Stimulated activated CD4-positive, alpha-beta T cell treated with anti-CD3 and anti-CD28 coated beads, Interleukin-2, amount 100 ng/mL, for 48 hours (primary cell): ENCODE results near the gene ABCC4.

ENCODE experiments used
- DNase-seq, 2 donors: peaks; one replicate each; pipeline ENCODE4 v3.0.0-alpha.2; 2020

Gene ABCC4

DNA sequence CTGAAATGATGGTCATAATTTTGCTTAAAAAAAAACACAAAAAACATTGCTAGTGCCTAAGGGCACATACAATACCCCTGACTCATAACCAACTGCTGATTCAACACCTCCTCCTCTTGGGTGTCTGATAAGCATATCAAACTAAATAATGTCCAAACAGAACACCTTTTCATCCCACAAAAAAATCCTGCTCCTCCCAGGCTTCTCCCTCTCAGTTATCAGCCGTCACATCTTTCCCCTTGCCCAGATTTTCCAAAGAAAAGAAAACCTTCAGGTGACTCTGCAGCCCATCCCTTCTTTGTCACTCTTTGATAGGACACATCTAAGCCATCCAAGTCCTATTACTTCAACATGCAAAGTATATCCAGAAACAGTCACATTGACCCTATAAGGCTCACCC, 46.9 kb downstream of the ABCC4 start:
- no peak for DNase-seq

DNA sequence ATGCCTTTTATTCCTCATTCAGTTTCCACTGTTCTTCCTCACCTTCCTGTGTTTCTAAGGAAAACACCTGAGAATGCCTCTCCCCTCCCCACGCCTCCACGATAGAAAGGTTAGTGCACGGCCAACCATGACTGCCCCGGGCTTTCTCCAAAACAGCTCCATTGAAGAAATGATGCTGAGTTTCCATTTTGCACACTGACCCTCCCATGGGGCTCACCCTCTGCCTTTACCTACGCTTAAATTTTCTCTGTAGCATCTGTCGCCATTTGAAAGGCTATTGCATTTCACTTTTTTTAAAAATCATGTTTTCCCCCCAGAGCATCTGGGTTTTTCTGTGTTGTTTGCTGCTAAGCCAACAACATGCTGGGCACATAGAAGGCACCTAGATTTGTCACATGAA, 48.2 kb downstream of the ABCC4 start:
- DNase-seq, result no peak

DNA sequence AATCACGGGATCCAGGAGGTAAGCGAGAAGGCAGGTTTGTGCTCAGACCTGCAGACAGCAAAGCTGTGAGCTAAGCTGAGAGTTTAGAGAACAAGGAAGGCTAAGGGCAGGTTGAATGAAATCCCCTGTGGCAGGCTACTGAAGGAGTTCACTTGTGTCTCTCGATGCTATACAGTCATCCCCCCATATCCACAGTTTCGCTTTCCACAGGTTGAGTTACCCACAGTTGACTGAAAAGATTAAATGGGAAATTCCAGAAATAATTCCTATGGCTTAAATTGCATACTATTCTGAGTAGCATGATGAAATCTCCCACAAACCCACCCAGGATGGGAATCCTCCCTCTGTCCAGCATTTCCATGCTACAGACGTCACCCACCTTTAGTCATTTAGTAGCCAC, 49.6 kb downstream of the ABCC4 start:
- DNase-seq, result no peak

DNA sequence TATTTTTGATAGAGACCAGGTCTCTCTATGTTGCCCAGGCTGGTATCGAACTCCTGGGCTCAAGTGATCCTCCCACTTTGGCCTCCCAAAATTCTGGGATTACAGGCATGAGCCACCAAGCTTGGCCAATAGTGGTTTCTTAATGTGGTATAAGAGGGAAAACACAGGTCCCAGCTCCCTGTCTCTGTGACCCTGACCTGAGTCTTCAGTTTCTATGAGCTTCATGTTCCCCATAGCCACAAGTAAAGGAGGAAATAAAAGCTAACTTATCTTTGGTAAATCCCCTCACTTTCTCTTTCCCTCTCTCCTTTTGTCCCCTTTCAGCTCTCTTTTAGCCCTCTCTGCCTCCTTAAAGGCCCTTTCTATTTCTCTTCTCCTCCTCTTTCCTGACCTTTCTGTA, 50.3 kb downstream of the ABCC4 start:
- no peak for DNase-seq

DNA sequence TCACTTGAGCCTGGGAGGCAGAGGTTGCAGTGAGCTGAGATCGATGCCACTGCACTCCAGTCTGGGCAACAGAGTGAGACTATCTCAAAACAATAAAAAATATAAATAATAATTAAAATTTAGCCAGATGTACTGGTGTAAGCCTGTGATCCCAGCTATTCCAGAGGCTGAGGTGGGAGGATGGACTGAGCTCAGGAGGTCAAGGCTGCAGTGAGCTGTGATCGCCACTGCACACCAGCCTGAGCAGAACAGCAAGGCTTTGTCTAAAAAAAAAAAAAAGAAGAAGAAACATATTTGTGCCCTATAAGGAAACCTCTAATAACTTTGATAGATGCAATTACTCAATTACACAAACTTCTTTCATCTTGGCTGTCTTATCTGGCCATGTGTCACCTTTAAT, 52.3 kb downstream of the ABCC4 start:
- DNase-seq, result no peak

DNA sequence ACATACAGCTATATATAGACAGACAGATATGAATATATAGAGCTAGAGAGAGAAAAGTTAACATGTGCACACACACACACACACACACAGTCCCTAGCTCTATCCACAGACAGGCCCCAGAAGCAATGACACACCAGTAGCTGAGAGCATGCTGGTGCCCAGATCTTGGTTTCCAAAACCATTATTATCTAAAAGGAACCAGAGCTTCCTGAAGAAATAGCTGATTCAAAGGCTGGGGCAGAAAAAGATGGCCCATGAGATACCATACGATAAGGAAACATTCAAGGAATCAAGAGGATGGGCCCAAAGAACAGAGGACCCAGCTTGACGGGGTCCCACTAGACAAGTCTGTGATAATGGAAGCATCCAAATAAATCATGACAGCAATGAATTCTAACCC, 53.4 kb downstream of the ABCC4 start:
- no peak for DNase-seq

DNA sequence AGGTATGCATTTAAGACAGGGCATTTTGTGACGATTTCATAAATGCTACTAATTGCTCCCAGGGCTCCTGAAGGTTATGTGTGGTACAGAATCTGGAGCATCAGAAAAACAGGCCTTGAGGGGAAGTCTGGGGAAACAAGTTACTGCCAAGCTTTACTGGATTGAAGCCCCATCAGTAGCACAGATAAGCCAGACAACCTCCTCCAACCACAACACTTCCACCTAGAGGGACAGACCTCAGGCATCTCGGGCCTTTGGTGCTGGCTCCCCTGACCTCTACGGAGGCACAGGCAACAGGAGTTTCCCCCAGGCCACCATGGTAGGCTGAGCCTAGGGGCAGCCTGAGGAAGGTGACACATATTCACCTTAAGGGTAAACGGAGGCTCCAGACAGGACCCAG, 54.1 kb downstream of the ABCC4 start:
- DNase-seq, result no peak

DNA sequence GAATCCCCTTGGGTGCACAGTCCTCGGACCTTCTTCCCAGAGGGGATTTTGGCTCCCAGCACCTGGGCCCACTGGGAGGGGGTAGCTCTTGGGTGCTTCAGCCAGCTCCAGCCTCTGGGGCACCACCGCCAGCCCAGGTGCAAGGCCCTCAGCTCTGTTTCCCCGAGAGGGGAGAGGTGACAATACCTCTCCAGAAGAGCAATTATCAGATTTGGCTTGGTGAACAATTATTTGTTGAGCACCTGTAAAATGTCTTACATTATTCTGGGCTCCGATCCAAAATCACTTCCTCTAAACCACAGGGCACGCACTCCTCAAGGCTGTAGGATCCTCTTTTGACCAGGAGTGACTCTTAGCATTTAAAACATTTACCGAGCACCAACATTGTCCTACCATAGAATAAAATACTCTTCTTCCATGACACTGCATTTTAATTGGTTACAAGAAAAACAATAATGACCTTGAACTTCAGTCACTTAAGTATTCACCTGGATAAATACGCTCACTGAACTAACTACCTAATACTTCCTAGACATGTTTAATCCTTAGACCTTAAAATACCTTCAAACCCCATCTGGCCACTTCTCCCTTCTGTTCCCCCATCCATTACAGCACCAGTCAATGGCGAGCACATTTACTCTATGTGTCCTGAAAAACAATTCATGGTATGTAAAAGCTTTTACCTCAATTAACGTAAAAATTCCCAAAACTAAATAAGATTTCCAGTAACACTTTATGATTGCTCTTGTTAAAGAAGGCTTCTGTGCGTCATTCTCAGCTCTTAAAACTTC, 54.8 kb downstream of the ABCC4 start:
- no peak for DNase-seq

DNA sequence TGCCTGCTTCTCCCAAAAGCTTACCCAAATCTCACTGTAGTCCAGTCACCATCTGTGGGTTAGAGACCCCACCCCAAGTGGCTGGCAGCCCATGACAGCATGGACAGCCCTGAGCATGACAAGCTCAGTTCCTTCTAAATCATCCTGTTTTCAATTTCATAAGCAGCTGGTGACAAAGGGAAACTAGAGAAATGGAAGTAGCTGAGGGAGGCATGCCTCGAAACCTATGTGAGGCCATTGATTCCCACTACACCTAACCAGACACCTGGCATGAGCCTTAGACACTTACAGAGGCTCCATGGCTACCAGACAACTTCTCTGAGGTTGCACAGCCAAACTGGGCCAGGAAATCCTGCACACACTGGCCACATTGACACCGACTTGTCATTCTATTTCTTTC, 56.2 kb downstream of the ABCC4 start:
- DNase-seq, result no peak

DNA sequence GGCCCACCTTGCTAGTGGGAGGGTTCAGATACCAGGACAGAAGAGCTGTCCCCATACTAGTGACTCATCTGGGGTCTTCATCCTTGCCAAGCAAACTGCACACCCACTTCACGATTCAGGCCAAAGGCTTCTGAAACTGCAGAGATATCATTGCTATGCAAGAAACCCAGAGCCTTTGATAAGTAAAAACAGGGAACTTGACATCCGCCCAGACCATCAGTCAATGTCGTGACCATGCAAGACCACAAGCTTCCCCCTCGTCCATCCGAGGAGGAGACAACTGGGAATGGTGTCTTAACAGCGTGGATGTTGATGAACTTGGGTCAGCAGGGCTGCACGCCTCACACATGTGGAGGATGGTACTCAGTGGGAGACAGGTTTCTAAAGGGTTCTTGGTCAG, 58.0 kb downstream of the ABCC4 start:
- no peak for DNase-seq

DNA sequence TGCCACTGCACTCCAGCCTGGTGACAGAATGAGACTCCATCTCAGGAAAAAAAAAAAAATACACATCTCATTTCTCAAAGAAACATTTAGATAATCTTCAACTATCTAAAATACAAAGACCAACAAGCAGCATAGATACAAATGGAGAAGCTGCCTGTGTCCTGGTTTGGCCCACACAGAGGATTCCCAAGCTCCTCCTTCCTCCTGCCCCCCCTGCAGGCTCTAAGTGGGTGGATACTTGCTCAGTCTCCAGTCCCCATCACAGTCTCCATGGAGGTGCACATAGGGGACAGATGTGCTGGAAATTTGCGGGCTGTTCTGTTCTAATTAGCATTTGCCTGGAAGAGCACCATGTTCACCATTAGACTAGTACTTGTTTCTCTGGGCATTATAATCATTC, 59.9 kb downstream of the ABCC4 start:
- no peak for DNase-seq

DNA sequence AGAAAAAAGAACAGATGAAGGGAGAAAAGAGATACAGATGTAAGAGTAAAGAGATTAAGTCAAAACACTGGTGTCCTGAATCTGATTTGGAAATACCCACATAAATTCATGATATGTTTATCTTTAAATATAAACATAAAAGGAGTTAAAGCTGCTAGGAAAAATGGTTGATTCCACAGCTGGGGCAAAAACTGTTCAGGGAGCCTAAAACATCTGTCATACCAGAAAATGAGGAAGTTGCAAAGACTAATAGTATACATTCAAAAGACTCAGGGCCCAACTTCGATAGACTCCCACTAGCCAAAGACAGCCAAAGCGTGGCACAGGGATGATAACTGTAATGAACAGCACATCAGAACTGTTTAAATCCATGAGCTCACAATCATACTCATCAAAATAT, 62.0 kb downstream of the ABCC4 start:
- no peak for DNase-seq

DNA sequence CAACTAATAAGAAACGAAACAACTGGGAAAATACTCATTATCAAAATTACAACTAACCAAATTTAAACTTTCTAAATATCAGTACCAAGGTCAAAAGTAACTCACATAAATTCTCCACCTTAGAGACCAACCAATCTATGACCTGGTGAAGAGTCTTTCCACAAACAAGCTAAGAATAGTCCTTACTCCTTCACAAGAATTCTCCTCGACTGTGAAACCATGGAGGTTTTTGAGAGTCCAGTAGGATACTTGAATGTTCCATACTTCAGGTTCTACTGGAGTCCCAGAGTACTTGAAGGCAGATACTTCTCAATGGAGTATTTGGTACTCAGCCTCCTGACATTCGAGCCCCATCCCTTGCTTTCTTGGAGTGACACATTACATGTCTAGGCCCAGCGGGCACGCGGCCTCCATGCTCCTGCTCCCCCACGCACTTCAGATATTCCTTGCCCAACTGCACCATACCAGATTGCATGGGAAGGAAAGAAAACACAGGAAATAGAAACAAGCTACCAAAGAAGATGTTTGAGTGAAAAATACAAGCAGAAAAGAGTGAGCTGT, 63.9 kb downstream of the ABCC4 start:
- DNase-seq, result no peak

DNA sequence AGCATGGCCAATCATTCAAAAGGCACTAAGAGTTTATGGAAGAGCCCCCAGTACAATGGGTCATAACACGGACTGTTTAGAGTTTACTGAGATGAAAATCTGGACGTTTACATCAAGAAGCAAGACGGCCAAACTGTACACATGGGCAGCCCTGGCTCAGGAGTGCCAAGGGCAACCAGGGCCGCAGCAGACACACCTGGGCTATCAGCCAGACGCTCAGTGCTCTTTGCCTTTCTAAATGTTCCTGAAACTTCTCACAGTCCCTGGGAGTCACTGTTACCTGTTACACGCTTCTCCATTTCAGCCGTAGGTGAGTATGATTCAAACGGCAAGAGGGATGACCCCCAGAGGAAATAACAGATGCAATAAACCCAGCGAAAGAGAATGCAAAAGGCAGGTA, 64.5 kb downstream of the ABCC4 start:
- DNase-seq, result no peak

DNA sequence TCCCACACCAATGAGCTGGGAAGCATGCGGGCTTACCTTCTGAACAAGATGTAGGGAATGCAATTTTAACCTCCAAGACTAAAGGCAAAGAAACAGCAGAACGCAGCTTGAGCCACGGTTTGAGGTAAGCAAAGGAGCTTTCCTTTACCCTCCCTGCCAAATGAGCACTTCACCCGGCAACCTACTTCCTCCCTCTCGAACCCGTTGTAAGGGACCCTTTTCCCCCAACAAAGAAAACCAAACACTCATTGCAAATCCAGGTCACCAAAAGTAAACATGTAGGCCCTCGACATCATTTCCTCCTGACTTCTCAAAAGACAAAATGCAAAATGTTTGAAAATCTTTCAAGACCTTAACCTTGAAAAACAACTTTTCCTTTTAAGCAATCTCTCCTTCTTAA, 65.3 kb downstream of the ABCC4 start:
- DNase-seq, result no peak

DNA sequence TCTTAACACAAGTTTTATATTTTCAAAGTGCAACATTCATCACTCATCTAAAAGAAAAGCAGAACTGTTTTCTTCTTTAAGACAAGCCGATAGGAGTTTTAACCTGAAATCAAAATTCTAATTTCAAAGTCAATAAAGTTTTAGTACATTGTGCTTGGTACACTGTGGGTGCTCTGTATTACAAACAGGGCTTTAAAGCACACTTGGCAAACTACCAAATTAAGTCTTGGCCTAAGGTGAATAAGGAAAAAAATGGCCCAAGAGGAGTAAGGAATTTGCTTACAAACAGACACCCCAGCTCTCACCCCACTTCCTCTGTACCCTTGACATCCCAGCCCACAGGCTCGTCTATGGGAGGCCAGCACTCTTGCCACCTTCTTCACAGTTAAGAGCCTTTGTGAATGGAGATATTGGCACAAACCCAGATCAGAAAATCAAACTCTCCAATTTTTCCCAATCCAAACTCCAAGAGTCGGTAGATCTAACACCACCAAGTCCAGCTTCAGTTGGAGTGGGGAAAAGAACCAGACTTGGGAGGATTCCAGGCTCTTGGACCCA, 66.0 kb downstream of the ABCC4 start:
- DNase-seq, result no peak

DNA sequence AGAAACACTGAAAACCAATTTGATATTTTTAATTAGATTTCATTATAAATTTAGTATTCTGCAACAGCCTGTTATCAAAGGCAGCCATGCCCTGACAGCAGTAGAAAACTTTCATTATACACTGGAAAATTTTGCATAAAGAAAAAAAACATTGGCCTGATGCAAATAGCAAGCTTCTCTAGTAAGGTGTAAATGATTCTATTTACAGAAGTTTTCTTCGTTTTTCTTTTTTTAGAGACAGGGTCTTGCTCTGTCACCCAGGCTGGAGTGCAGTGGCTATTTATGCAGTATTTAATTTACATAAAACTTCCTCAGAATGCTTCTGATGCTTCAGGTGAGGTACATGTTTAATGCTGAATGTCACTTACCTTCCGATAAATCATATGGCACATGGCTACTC, 67.0 kb downstream of the ABCC4 start:
- no peak for DNase-seq

DNA sequence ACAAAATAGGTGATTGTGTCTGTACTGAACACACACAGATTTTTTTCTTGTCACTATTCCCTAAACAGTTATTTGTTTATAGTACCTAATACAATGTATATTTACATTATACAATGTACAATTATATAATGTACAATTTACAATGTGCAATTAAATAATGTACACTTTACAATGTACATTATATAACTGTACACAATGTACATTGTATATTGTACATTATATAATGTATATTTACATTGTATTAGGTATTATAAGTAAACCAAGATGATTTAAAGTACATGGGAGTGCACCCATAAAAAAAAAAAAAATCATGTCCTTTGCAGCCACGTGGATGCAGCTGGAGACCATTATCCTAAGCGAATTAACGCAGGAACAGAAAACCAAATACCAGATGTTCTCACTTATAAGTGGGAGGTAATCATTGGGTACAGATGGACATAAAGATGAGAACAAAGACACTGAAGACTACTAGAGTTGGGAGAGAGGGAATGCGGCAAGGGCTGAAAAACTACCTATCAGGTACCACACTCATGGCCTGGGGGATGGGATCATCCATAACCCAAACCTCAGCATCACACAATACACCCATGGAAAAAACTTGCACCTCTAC, 68.1 kb downstream of the ABCC4 start:
- DNase-seq, result no peak

DNA sequence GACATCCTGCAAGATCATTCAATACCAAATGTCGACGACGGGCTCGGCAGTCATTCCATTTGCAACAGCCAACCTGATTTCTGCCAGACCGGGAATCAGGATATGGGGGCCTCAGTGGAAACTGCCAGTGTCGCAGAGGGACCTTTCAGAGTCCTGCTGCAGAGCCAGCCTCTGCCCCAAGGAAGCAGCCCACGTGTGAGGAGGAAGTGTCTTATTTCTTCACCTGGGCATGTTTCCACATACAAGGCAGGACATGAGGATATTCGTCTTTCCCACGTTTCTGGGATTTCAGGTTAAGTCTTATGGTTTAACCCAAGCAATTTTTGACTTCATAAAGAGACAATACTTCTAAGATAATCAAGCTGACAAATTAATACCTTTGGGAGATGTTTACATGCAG, 69.9 kb downstream of the ABCC4 start:
- no peak for DNase-seq

DNA sequence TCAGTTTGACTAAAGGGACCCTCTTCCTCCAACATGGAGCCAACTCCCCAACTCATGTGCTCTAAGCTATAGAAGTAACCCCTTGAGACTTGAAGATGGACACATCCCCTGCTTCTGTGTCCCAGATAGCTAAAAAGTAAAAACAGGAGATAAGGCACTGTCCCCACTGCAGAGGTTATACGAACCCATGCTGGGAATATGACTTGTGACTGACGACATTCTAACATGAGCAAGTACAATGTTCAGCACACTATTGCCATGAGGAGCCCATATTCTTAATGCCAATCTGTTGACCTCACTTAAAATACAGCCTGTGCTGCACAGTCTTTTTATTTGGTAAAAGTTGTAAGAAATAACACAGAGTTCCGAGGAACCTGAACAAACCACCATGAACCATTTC, 71.4 kb downstream of the ABCC4 start:
- DNase-seq, result no peak

DNA sequence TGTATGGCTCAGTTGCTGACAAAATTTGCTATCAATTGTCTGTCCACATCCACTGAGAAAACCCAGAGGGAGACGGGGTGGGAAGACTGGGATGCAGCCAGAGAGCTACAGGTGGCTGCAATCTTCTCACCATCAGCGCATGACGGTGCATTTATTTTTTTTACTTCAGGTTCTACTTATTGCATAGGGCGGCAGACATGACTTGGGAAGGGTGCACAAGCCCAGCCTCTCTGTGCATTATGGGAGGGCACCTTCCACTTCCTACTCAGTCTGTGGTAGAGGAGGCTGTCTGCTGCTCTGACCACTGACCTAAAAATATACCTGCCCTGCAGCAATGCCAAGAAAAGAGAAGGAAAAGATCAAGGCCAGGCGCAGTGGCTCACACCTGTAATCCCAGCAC, 73.1 kb downstream of the ABCC4 start:
- no peak for DNase-seq

DNA sequence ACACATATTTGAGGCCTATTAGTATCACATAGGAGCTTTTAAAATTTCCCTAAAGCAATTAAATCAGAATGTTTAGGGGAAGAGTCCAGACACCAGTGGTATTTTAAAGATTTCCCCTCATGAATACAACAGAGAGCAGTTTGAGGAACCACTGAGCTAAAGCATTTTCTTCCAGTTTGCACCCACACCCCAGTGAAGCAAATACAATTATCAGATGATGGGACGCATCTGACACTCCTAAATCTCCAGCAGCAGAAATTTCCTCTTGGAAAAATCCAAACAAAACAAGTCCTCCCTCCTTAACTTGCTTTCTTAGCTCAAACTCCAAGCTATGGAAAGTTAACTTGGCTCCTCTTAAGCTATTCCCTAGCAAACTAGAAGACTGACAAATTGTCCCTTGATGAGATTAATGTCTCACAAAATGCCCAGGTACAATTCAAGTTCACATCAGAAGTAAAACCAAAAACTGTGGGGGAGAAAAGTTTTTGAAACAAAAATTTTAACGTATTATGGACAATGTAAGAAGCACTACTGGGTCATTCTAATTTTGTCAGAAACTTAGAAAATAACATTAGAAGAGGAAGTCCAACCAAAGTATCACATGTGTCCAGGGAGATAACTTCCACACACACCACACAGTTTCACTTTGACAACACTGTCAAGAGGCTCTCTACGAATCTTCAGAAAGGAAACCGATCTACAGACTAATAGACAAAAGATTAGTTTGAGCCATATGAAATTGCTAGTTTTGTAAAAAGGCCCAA, 74.1 kb downstream of the ABCC4 start:
- no peak for DNase-seq

DNA sequence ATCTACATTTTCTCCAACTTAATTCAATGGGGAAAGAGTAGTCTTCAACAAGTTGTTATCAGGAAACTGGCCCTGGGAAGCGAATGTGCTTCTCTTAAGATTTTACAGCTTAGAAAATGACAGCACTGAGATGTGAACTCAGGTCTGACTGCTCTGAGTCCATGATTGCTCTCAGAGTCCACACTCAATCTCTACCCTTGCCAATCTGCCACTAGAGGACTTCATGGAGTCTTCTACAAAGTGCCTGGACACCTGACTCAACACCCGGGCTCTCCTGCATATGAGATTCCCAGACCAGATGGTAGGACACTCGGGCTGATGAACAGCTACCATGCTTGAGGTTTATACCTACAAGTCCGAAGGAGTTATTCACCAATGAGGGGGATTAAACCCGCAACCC, 74.8 kb downstream of the ABCC4 start:
- DNase-seq, result no peak

DNA sequence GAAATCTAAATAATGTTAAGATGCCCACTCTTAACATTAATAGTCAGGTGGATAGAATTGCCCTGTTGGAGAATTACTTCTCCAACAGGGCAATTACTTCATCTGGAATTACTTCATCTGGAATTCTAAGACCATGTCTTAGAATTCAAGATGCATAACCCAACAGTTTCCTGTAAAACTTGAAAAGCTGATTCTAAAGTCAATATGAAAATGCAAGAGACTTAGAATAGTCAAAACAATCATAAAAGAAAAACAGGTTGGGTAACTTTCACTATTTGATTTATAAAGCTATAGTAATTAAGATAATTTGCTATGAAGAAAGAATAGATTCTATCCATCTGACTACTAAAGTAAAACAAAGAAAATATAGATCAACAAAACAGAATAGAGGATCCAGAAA, 75.2 kb downstream of the ABCC4 start:
- no peak for DNase-seq
